Measurements from ENCODE around the gene ZBTB7B.
"Not testable (repeated sequence)": the region's sequence is repeated elsewhere in the genome, so short reads cannot be mapped to it uniquely, and the experiment has no call there.

Gene ZBTB7B

GRCh38 chr1:154969246-154969645, 33.4 kb upstream of the ZBTB7B start:
- DNase-seq (ENCODE audit: low spot score), result no peak

DNA sequence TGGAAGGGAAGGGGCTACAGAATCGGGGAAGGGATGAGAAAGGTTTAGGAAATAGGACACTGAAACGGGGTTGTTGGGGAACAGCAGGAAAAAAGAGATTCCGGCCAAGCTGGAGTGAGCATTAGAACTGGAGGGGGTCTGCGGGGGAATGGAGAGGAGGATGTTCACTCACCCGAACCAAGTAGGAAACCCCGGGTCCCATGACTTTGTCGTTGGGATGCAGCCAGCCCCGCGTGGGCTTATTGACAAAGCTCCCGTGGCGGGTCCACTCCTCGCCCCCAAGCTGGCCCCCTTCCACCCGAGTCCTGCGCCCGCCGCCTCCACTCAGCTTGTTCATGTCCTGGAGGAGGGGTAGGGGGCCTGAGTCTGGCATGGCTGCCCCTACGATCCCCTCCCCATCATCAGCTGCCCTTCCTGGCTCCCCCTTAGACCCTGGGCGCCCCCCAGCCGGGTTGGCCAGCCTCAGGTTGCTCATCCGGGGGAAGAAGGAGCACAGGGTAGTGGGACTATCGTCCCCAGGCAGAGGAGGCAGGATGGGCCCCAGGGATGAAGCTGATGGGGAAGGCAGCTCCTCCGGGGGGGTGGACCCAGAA, 32.6 kb upstream of the ZBTB7B start:
- no peak for DNase-seq (ENCODE audit: low spot score)

GRCh38 chr1:154970631-154971340, 31.8 kb upstream of the ZBTB7B start, which contains the start of gene SHC1:
Gene SHC1, minus strand, starts transcription at chr1:154970747. Its CDS starts 221 bp downstream, at chr1:154970526.
- peak; percentile 95 for DNase-seq (ENCODE audit: low spot score)

DNA sequence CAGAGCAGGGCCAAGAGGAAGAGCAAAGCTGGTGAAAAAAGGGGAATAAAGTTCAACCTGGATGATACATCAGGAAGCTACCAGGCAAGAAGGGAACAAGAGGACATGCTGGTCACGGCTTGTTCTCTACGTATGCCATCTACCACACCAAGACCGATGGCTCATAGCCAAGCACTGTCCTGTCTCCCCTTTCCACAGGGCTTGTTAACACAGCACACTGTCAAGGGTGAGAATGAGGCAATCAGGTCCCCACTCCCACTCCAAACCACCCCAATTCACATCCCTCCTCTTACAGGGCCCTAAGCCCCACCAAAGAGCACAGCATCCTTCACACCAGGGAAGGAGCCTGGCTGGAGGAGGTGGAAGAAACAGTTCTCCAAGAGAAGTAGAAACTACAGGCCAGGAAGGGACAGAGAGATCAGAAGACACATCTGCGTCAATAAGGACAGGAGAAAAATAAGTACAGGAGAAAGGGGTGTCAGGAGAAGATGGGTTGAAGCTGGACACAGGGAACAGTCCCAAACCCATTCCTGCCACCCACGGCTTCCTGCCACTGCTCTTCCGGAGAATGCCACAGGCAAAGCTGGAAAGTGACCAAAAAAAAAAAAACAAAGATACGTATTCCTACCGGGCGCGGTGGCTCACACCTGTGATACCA, 31.1 kb upstream of the ZBTB7B start:
- DNase-seq (ENCODE audit: low spot score), result no peak

- DNase-seq (ENCODE audit: low spot score), result no peak
Measured at GRCh38 chr1:154972213-154972516, 30.4 kb upstream of the ZBTB7B start.

DNA sequence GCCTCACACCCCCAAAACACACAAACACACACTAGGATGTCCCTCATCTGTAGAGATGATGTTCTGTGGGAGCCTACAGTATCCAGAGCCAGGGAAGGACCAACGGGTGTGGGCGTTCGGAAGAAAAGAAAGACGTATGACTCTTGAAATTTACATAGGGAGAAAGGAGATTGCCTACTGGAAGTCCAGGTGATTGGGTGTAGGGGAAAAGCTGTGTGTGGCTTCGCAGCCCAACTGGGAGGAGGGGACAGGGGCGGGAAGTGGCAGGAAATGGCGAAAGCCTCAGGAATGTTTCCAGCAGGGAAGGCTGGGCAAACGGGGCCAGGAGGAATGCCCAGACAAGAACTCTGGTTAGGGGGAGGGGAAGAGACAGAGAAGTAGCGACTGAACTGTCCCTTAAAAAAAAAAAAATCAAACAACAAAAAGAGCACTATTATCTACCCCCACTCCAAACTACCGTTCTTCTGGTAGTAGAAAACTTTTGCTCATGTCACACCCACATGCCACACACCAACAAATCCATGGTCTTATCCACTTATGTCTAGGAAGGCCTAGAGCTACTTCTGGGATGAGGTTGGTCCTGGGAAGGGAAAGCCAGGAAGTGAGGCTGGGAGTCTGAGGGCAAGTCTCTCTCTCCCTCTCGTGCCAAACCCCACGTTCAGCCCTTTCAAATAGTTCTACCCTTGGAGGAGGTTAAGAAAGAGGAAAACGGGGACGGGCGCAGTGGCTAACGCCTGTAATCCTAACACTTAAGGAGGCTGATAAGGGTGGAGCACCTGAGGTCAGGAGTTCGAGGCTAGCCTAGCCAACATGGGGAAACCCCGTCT, 29.9 kb upstream of the ZBTB7B start:
- DNase-seq (ENCODE audit: low spot score), result peak; percentile 91

DNA sequence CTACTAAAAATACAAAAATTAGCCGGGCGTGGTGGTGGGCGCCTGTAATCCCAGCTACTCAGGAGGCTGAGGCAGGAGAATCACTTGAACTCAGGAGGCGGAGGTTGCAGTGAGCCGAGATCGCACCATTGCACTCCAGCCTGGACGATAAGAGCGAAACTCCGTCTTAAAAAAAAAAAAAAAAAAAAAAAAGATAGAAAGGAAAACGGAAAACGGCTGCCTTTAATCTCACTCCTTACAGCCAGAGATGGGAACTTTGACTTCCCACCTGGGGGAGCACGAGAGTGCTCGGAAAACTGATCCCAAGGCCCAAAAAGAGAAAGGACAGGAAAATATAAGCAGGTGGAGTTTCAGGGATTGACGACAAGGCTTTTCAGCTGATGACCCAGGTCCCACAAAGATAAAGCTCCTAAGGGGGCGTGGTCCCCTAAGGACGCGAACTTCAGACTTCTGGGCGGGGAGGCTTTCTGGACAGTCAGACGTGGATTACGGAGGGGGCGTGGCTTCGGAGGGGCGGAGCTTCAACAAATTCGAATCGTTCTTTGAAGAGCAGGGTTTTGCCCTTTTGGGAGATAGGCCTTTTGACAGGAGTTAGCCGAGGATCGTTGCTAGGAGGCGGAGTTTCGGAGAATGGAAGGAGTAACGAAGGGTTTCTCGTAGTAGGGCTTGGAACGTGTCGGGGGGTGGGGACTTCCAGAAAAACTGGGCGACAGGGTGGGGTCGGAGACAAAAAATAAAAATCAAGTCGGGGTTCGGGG, 29.1 kb upstream of the ZBTB7B start:
- peak; percentile 78 for DNase-seq (ENCODE audit: low spot score)

- peak; percentile 98 for DNase-seq (ENCODE audit: low spot score)
Measured at GRCh38 chr1:154974102-154974807, 28.3 kb upstream of the ZBTB7B start, which contains the start of gene CKS1B. Gene CKS1B, plus strand, starts transcription at chr1:154974681. Its CDS starts 65 bp downstream, at chr1:154974746.

- peak; percentile 86 for DNase-seq (ENCODE audit: low spot score)
Measured at GRCh38 chr1:154974808-154975408, 27.7 kb upstream of the ZBTB7B start.

DNA sequence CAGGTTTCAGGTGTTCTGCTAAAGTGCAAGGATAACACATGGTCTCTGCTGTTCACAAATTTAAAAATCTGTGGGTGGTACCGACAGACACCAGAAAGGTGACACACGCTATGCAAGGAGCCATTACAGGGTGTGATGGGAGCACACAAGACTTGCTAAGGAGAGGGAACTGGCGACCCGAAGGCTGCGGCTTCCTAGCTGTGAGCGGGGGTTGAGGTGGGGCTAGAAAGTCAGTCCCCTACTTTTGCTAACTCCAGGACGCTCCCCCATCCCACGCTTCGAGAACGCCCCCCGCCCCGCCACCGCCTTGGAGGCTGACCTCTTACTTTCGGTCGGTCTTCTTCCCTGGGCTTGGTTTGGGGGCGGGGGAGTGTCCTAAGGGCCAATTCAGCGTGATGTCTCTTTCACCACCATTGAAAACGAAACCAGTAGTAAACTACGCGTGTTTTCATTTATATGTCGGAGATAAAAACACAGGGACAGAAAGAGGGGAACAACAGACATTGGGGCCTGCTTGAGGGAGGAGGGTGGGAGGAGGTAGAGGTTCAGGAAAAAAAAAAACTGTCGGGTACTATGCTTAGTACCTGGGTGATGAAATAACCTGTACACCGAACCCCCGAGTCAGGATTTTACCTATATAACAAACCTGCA, 27.1 kb upstream of the ZBTB7B start:
- peak; percentile 48 for DNase-seq (ENCODE audit: low spot score)

- DNase-seq (ENCODE audit: low spot score), result not testable (repeated sequence)
Measured at GRCh38 chr1:154977762-154978161, 24.8 kb upstream of the ZBTB7B start.

DNA sequence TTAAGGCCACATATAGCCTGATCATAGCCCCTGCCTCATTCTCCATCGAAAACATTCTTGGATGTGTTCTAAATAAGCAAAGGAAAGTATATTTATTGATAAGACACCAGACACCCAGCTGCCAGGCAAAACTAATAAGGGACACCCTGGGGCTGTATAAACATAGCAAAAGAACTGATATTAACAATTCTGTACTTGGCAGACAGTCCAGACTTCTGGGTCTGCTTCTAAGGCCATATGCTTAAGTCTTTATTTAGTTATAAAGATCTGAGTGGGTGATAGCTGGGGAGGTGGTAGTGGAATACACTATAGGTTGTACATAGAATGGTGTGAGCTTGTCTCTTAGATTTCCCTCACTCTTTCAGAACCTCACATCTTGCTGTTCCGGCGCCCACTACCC, 24.2 kb upstream of the ZBTB7B start:
- DNase-seq (ENCODE audit: low spot score), result no peak

DNA sequence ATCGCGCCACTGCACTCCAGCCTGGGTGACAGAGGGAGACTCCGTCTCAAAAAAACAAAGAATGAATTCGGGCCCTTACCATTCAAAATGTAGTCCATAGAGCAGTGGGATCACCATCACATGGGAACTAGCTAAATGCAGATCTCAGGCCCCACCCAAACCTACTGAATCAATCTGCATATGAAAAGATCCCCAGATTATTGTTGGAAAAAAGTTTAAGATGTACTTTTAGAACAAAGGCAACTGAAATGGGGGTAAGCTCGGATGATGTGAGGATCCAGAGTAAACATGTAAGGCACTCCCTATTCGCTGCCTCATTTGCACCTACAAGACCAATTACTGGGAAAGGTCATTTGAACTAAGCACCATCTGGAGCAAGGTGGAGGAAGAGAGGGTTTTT, 20.3 kb upstream of the ZBTB7B start:
- no peak for DNase-seq (ENCODE audit: low spot score)

DNA sequence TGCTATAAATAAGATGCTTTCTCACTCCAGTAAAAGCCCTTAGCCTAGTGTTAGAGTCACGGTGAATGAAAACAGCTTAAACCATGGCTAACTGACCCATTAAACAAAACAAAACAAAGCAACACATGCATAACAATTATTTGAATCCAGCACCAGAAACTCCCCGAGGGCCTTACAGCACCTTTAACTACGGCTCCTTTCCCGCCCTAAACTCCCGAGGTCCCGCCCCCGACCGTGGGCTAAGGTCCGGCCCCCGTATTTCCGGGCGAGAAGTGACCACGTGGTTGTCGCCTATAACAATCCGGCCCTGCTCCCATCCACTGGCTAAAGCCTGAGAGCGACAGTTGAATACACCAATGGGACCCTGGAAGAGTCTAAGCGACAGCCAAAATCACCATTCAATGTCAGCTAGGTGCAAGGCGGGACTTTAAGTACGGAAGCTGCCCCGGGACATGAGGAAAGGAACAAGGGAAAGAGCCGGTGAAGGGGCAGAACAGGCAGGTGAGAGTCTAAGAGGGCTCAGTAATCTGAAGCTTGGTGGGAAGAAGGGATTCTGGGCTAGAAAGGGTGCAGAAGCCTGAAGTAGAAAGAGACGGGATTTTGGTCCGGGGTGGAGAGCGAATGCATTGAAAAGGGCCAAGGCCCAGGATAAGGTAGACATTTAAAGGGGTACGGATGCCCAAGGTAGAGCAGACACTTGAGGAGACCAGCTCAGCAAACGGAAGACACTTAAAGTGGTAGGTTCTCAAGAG, 19.5 kb upstream of the ZBTB7B start, which contains the start of gene FLAD1:
Gene FLAD1 (plus strand): TSS at position 448 of the 752 bp plus-strand sequence. CDS start 351 bp downstream, outside the sequence.
- peak; percentile 100 for DNase-seq (ENCODE audit: low spot score)

- no peak for DNase-seq (ENCODE audit: low spot score)
Measured at GRCh38 chr1:154983776-154984466, 18.7 kb upstream of the ZBTB7B start.

- not testable (repeated sequence) for DNase-seq (ENCODE audit: low spot score)
Measured at GRCh38 chr1:154986736-154987135, 15.9 kb upstream of the ZBTB7B start.

DNA sequence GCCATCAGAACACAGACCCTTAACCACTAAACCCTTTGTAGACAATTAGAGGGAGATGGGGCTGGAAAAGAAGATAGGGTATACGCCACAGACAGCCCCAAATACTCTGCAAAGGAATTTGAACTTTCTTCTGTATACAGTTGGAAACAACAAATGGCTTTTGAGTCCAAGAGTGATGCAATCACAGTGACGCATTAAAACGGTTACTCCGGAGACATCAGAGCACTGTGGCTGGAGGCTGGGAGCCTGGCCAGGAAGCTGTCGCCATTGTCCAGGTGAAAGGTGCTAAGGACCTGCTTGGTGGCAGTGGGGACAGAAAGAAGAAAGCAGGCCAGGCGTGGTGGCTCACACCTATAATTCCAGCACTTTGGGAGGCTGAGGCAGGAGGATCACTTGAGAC, 15.3 kb upstream of the ZBTB7B start:
- no peak for DNase-seq (ENCODE audit: low spot score)
